Left cardiac atrium (tissue), 2 donors: ENCODE results near the gene ENTPD3. TPM values are rescaled to one million over a fixed set of nuclear protein-coding genes. Genes with fewer than 3 reads are reported as not detected.

ENCODE experiments used
- total RNA-seq, 2 donors: library from RNA; stranded (reverse); fragmentation: NEBNext Ultra II Directional; extraction: Animal tissue kit (Norgen Biotek cat#: 25700); gene quantifications; one replicate each; pipeline ENCODE4 v1.2.1, GENCODE V29; 2021
- donor health status: DM: no; HTN: yes; CAD: no; lungs with severe emphysema.
- donor health status: DM: yes; HTN: yes; CAD: no.

The ENTPD3 gene
- total RNA-seq, 2 donors from 2014 or later, result 0.10 to 0.29 TPM

Other genes with a start within 250 kb of the ENTPD3 start
- 100 to 1,000 TPM; 194 to 210 TPM for gene EIF1B, start 77.5 kb upstream of the ENTPD3 start, total RNA-seq
- gene RPL14, start 70.2 kb downstream of the ENTPD3 start, total RNA-seq, result 1,000 to 10,000 TPM; 1,044 to 1,097 TPM
- 1 to 10 TPM; 3.8 to 4.2 TPM for gene ZNF619, start 89.9 kb downstream of the ENTPD3 start, total RNA-seq
- gene ZNF620, start 118.9 kb downstream of the ENTPD3 start, total RNA-seq, result 1 to 10 TPM; 2.5 to 3.3 TPM
- 10 to 100 TPM; 10.7 to 12.4 TPM for gene ZNF621, start 137.8 kb downstream of the ENTPD3 start, total RNA-seq